ENCODE data around the gene BGLAP. TPM values are rescaled to one million over a fixed set of nuclear protein-coding genes. Genes with fewer than 3 reads are reported as not detected.

Gene BGLAP
- total and polyA plus RNA-seq, 2 of the 13 experiments (the other 11 are each of a cell fraction or from before 2014, with no cell fraction given), result 0.62 to 1.6 TPM

DNA sequence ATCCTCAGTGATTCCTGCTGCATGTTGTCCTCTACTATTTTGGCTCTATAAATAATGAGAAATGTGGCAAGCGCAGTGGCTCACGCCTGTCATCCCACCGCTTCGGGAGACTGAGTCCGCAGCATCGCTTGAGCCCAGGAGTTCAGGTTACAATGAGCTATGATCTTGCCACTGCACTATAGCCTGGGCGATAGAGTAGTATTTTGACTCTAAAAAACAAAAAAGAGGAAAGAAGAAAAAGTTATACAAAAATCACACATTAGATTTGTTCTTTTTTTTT, 48.8 kb upstream of the BGLAP start (continued):
- TF ChIP-seq, protein P1, sequence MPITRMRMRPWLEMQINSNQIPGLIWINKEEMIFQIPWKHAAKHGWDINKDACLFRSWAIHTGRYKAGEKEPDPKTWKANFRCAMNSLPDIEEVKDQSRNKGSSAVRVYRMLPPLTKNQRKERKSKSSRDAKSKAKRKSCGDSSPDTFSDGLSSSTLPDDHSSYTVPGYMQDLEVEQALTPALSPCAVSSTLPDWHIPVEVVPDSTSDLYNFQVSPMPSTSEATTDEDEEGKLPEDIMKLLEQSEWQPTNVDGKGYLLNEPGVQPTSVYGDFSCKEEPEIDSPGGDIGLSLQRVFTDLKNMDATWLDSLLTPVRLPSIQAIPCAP (CRISPR knock-in tag; IDR thresholded peaks at IDR 0.05; ENCODE audit: low read depth), result no peak
- no peak for TF ChIP-seq ZKSCAN1 (IDR thresholded peaks at IDR 0.05; ENCODE audit: low read length)
- TF ChIP-seq ONECUT2 (CRISPR knock-in tag; IDR thresholded peaks at IDR 0.05), result no peak
- TF ChIP-seq, protein P2, sequence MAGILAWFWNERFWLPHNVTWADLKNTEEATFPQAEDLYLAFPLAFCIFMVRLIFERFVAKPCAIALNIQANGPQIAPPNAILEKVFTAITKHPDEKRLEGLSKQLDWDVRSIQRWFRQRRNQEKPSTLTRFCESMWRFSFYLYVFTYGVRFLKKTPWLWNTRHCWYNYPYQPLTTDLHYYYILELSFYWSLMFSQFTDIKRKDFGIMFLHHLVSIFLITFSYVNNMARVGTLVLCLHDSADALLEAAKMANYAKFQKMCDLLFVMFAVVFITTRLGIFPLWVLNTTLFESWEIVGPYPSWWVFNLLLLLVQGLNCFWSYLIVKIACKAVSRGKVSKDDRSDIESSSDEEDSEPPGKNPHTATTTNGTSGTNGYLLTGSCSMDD (CRISPR knock-in tag; IDR thresholded peaks at IDR 0.05), result no peak
- TF ChIP-seq NFYC (CRISPR knock-in tag; IDR thresholded peaks at IDR 0.05), result no peak
- TF ChIP-seq ZNF607 (CRISPR knock-in tag; IDR thresholded peaks at IDR 0.05; ENCODE audit: borderline replicate concordance), result no peak
- TF ChIP-seq, protein P3, sequence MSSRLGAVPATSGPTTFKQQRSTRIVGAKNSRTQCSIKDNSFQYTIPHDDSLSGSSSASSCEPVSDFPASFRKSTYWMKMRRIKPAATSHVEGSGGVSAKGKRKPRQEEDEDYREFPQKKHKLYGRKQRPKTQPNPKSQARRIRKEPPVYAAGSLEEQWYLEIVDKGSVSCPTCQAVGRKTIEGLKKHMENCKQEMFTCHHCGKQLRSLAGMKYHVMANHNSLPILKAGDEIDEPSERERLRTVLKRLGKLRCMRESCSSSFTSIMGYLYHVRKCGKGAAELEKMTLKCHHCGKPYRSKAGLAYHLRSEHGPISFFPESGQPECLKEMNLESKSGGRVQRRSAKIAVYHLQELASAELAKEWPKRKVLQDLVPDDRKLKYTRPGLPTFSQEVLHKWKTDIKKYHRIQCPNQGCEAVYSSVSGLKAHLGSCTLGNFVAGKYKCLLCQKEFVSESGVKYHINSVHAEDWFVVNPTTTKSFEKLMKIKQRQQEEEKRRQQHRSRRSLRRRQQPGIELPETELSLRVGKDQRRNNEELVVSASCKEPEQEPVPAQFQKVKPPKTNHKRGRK (CRISPR knock-in tag; IDR thresholded peaks at IDR 0.05), result no peak
- TF ChIP-seq ZNF549 (CRISPR knock-in tag; IDR thresholded peaks at IDR 0.05), result no peak
- no peak for TF ChIP-seq PHF5A (CRISPR knock-in tag; IDR thresholded peaks at IDR 0.05; ENCODE audit: low read depth, unreplicated experiment)
- TF ChIP-seq NBN (conservative IDR thresholded peaks at IDR 0.05), result no peak
- TF ChIP-seq CBX5 (CRISPR knock-in tag; IDR thresholded peaks at IDR 0.05; ENCODE audit: borderline replicate concordance), result no peak

Data from HepG2 (cell line).